ENCODE data around the gene RNLS. TPM values are rescaled to one million over a fixed set of nuclear protein-coding genes. Genes with fewer than 3 reads are reported as not detected.

Gene RNLS
- polyA plus RNA-seq, 3 donors = 3.3 to 3.9 (median 3.7) TPM

GRCh38 chr10:88226891-88227290, 356.2 kb downstream of the RNLS start:
- no peak for TF ChIP-seq CTCF (IDR thresholded peaks at IDR 0.05)
- WGBS (ENCODE audit: insufficient coverage) = no CpG with 5 or more reads among the region's 1 CpG
- Histone ChIP-seq H3K4me2 (replicated peaks; ENCODE audit: extremely low read depth, low read length, poor library complexity, severe bottlenecking) (no peak overlapping the region), H3K27ac (ENCODE audit: low read depth in 1 of 2, low read length in 2 of 2) (no peak overlapping the region), H3K4me3 (replicated peaks in 1 of 3; ENCODE audit: low read depth in 2 of 3, low read length in 3 of 3) (no peak overlapping the region), H3K79me2 (ENCODE audit: insufficient read depth, low read length) (no peaks in the 10 kb centered on the region), H2AFZ (ENCODE audit: insufficient read depth, low read depth, low read length, poor library complexity, severe bottlenecking) (no peak overlapping the region), H3K9me3 (replicated peaks in 1 of 2; ENCODE audit: control insufficient read depth in 1 of 2, insufficient read depth in 1 of 2, low read length in 2 of 2) (no peaks in the 10 kb centered on the region), H3K9ac (ENCODE audit: insufficient read depth, low read length, poor library complexity, severe bottlenecking) (no peak overlapping the region), H3K27me3 (ENCODE audit: control insufficient read depth in 2 of 2, insufficient read depth in 2 of 2, low read length in 2 of 2) (no peaks in the 10 kb centered on the region), H3K4me1 (ENCODE audit: control insufficient read depth in 1 of 2, insufficient read depth in 2 of 2, low read length in 2 of 2) (peaks cover 0 to 4% of the 10 kb centered on the region in 2 donors), H4K20me1 (ENCODE audit: insufficient read depth, low read length) (no peaks in the 10 kb centered on the region), H3K36me3 (replicated peaks in 1 of 2; ENCODE audit: control insufficient read depth in 1 of 2, insufficient read depth in 2 of 2, low read length in 2 of 2) (no peaks in the 10 kb centered on the region)
- Mint-ChIP-seq H3K27me3 (ENCODE audit: low read depth in 3 of 3) (peaks cover 0 to 1% (median 0%) of the 10 kb centered on the region in 3 donors), H3K27ac (no peak overlapping the region), H3K4me1 (peaks cover 10% of the 10 kb centered on the region), H3K4me3 (no peak overlapping the region), H3K9me3 (peaks cover 0 to 4% (median 0%) of the 10 kb centered on the region in 7 donors), H3K36me3 (no peaks in the 10 kb centered on the region)
- intact Hi-C loops (cut with micrococcal nuclease) = no loop called here
- DNase-seq = no peak

DNA sequence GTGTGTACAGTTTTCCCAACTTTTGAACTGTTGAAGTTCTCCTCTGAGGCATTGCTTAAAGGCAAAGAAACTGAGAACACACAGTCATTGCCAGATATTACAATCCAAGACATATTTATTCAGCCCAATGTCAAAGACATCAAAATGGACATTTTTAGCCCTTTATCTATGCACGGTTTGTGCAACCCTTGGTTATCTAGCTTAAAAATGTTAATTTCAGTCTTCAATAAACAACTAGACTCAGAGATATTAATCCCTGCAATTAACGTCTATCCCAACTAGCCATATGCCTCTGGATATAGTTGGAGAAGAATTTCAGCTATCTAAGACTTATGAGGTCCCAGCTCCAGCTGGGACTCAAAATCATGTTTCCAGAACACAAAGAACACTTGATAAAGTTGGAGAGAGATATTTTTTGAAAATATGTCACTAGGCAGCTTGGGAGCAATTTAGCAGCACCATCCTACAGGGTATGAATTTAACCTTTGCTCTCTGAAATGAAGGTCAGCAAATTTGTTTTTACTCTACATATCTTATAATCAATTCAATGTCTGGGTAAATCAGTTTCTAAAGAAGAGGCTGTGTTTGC, 357.0 kb downstream of the RNLS start:
- WGBS (ENCODE audit: insufficient coverage) = no CpG with 5 or more reads among the region's 2 CpGs

More for the DNA sequence above, 357.0 kb downstream of the RNLS start:
- no peaks in the 10 kb centered on the region for H3K36me3 ChIP-seq (replicated peaks in 1 of 2; ENCODE audit: control insufficient read depth in 1 of 2, insufficient read depth in 2 of 2, low read length in 2 of 2)
- DNase-seq = no peak
- no peak overlapping the region for H2AFZ ChIP-seq (ENCODE audit: insufficient read depth, low read depth, low read length, poor library complexity, severe bottlenecking)
- no peaks in the 10 kb centered on the region for H4K20me1 ChIP-seq (ENCODE audit: insufficient read depth, low read length)
- H3K9me3 ChIP-seq (replicated peaks in 1 of 2; ENCODE audit: control insufficient read depth in 1 of 2, insufficient read depth in 1 of 2, low read length in 2 of 2) = no peaks in the 10 kb centered on the region
- H3K4me3 Mint-ChIP-seq = no peak overlapping the region
- no peak overlapping the region for H3K27ac Mint-ChIP-seq
- intact Hi-C loops (cut with micrococcal nuclease) = no loop called here
- H3K4me1 Mint-ChIP-seq = peaks cover 10% of the 10 kb centered on the region
- H3K4me3 ChIP-seq (replicated peaks in 1 of 3; ENCODE audit: low read depth in 2 of 3, low read length in 3 of 3) = no peak overlapping the region
- peaks cover 0 to 4% (median 0%) of the 10 kb centered on the region in 7 donors for H3K9me3 Mint-ChIP-seq
- peaks cover 0 to 4% of the 10 kb centered on the region in 2 donors for H3K4me1 ChIP-seq (ENCODE audit: control insufficient read depth in 1 of 2, insufficient read depth in 2 of 2, low read length in 2 of 2)
- peaks cover 0 to 1% (median 0%) of the 10 kb centered on the region in 3 donors for H3K27me3 Mint-ChIP-seq (ENCODE audit: low read depth in 3 of 3)
- no peak overlapping the region for H3K9ac ChIP-seq (ENCODE audit: insufficient read depth, low read length, poor library complexity, severe bottlenecking)
- H3K36me3 Mint-ChIP-seq = no peaks in the 10 kb centered on the region
- no peak overlapping the region for H3K27ac ChIP-seq (ENCODE audit: low read depth in 1 of 2, low read length in 2 of 2)
- no peaks in the 10 kb centered on the region for H3K27me3 ChIP-seq (ENCODE audit: control insufficient read depth in 2 of 2, insufficient read depth in 2 of 2, low read length in 2 of 2)
- H3K4me2 ChIP-seq (replicated peaks; ENCODE audit: extremely low read depth, low read length, poor library complexity, severe bottlenecking) = no peak overlapping the region
- no peak for TF ChIP-seq CTCF (IDR thresholded peaks at IDR 0.05)
- H3K79me2 ChIP-seq (ENCODE audit: insufficient read depth, low read length) = no peaks in the 10 kb centered on the region

Small RNAs within 50 kb of the gene (small RNA-seq; reads per million reads assigned to genes)
- not detected for gene AL353149.1 (ENCODE audit: insufficient read length, low read depth)
- gene RF00019 (ENCODE audit: insufficient read length, low read depth) = not detected

Other genes with a start within 250 kb of the RNLS start
- gene LIPJ, start 3.4 kb upstream of the RNLS start, polyA plus RNA-seq = under 1 TPM in 1 of 3 donors, not detected in 2; 0.04 TPM
- not detected for gene LIPF, start 81.1 kb upstream of the RNLS start, polyA plus RNA-seq
- not detected for gene LIPK, start 122.9 kb upstream of the RNLS start, polyA plus RNA-seq
- 10 to 100 TPM in 2 of 3 donors, 1 to 10 TPM in 1; 8.9 to 12.9 (median 10.1) TPM for gene LIPN, start 176.7 kb upstream of the RNLS start, polyA plus RNA-seq
- not detected for gene LIPM, start 219.4 kb upstream of the RNLS start, polyA plus RNA-seq

Measured in CD14-positive monocyte (primary cell).